SK-N-SH treated with all-trans-retinoic acid at 6 μM for 48 hours (cell line): ENCODE results near the gene C12orf75.
"Not testable (repeated sequence)": the region's sequence is repeated elsewhere in the genome, so short reads cannot be mapped to it uniquely, and the experiment has no call there.

ENCODE experiments used
- ARNTL ChIP-seq: fragments of 450-650 bp; formaldehyde crosslinking; IDR thresholded peaks from 2 replicates; pipeline ENCODE4 v1.5.0; 2020; ENCODE audit warnings: low read depth, mild to moderate bottlenecking, moderate library complexity, borderline replicate concordance
- CSDC2 ChIP-seq: fragments of 250-450 bp; sonication (Bioruptor Pico); IDR thresholded peaks from 2 replicates; pipeline ENCODE4 v1.5.0; 2020; ENCODE audit warnings: mild to moderate bottlenecking, moderate library complexity
- ISL1 ChIP-seq: fragments of 250-450 bp; sonication (Bioruptor Pico); IDR thresholded peaks from 2 replicates; pipeline ENCODE4 v2.1.2; 2022; ENCODE audit warnings: mild to moderate bottlenecking, moderate library complexity
- OSR1 ChIP-seq: fragments of 250-450 bp; sonication (Bioruptor Pico); IDR thresholded peaks from 2 replicates; pipeline ENCODE4 v1.8.0; 2022; ENCODE audit warnings: moderate library complexity, mild to moderate bottlenecking, inconsistent platforms
- TCF4 ChIP-seq: fragments of 250-450 bp; sonication (Bioruptor Pico); IDR thresholded peaks from 2 replicates; pipeline ENCODE4 v1.8.0; 2021; ENCODE audit warnings: mild to moderate bottlenecking, moderate library complexity, borderline replicate concordance
- TOX ChIP-seq: fragments of 250-450 bp; sonication (Bioruptor Pico); IDR thresholded peaks from 2 replicates; pipeline ENCODE4 v1.8.0; 2021; ENCODE audit warnings: mild to moderate bottlenecking, moderate library complexity, borderline replicate concordance
- ZFP30 ChIP-seq: fragments of 450-650 bp; formaldehyde crosslinking; IDR thresholded peaks from 2 replicates; pipeline ENCODE4 v1.5.0; 2022; ENCODE audit warnings: mild to moderate bottlenecking, moderate library complexity
- ZNF565 ChIP-seq: fragments of 450-650 bp; formaldehyde crosslinking; conservative IDR thresholded peaks from 2 replicates; pipeline ENCODE4 v1.5.0; 2020; ENCODE audit warnings: low read depth, mild to moderate bottlenecking, moderate library complexity
- ZNF70 ChIP-seq: fragments of 450-650 bp; formaldehyde crosslinking; IDR thresholded peaks from 2 replicates; pipeline ENCODE4 v1.5.0; 2020; ENCODE audit warnings: mild to moderate bottlenecking, moderate library complexity
- ZNF8 ChIP-seq: fragments of 450-650 bp; formaldehyde crosslinking; IDR thresholded peaks from 2 replicates; pipeline ENCODE4 v1.5.0; 2020; ENCODE audit warnings: mild to moderate bottlenecking, moderate library complexity
- TF ChIP-seq, protein P1 (sequence below): fragments of 250-450 bp; sonication (Bioruptor Pico); IDR thresholded peaks from 2 replicates; pipeline ENCODE4 v1.5.1; 2020; ENCODE audit warnings: low read depth, mild to moderate bottlenecking, moderate library complexity
- TF ChIP-seq, protein P2 (sequence below): fragments of 250-450 bp; sonication (Bioruptor Pico); IDR thresholded peaks from 2 replicates; pipeline ENCODE4 v1.5.0; 2020; ENCODE audit warnings: mild to moderate bottlenecking, moderate library complexity
- TF ChIP-seq, protein P3 (sequence below): fragments of 250-450 bp; sonication (Bioruptor Pico); IDR thresholded peaks from 2 replicates; pipeline ENCODE4 v1.8.0; 2020; ENCODE audit warnings: mild to moderate bottlenecking, moderate library complexity, borderline replicate concordance
- TF ChIP-seq, protein P4 (sequence below): fragments of 250-450 bp; sonication (Bioruptor Pico); IDR thresholded peaks from 2 replicates; pipeline ENCODE4 v1.8.0; 2021; ENCODE audit warnings: low read depth, mild to moderate bottlenecking, moderate library complexity, borderline replicate concordance

DNA sequence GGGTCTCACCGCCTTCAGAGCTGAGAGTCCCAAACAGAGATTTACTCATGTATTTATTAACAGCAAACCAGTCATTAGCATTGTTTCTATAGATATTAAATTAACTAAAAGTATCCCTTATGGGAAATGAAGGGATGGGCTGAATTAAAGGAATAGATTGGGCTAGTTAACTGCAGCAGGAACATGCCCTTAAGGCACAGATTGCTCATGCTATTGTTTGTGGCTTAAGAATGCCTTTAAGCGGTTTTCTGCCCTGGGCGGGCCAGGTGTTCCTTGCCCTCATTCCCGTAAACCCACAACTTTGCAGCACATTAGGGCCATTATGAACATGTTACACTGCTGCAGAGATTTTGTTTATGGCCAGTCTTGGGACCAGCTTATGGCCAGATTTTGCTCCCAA lies 21.7 kb upstream of the C12orf75 start:
- TF ChIP-seq TCF4; ZFP30 (CRISPR knock-in tag); ARNTL (CRISPR knock-in tag); ZNF565 (CRISPR knock-in tag); ISL1 (CRISPR knock-in tag); OSR1 (CRISPR knock-in tag); CSDC2 (CRISPR knock-in tag); ZNF70; ZNF8 (CRISPR knock-in tag); TOX: not testable (repeated sequence)
- TF ChIP-seq, protein P1, sequence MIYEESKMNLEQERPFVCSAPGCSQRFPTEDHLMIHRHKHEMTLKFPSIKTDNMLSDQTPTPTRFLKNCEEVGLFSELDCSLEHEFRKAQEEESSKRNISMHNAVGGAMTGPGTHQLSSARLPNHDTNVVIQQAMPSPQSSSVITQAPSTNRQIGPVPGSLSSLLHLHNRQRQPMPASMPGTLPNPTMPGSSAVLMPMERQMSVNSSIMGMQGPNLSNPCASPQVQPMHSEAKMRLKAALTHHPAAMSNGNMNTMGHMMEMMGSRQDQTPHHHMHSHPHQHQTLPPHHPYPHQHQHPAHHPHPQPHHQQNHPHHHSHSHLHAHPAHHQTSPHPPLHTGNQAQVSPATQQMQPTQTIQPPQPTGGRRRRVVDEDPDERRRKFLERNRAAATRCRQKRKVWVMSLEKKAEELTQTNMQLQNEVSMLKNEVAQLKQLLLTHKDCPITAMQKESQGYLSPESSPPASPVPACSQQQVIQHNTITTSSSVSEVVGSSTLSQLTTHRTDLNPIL (CRISPR knock-in tag) = not testable (repeated sequence)
- TF ChIP-seq, protein P2, sequence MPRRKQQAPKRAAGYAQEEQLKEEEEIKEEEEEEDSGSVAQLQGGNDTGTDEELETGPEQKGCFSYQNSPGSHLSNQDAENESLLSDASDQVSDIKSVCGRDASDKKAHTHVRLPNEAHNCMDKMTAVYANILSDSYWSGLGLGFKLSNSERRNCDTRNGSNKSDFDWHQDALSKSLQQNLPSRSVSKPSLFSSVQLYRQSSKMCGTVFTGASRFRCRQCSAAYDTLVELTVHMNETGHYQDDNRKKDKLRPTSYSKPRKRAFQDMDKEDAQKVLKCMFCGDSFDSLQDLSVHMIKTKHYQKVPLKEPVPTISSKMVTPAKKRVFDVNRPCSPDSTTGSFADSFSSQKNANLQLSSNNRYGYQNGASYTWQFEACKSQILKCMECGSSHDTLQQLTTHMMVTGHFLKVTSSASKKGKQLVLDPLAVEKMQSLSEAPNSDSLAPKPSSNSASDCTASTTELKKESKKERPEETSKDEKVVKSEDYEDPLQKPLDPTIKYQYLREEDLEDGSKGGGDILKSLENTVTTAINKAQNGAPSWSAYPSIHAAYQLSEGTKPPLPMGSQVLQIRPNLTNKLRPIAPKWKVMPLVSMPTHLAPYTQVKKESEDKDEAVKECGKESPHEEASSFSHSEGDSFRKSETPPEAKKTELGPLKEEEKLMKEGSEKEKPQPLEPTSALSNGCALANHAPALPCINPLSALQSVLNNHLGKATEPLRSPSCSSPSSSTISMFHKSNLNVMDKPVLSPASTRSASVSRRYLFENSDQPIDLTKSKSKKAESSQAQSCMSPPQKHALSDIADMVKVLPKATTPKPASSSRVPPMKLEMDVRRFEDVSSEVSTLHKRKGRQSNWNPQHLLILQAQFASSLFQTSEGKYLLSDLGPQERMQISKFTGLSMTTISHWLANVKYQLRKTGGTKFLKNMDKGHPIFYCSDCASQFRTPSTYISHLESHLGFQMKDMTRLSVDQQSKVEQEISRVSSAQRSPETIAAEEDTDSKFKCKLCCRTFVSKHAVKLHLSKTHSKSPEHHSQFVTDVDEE (CRISPR knock-in tag) = not testable (repeated sequence)
- TF ChIP-seq, protein P3, sequence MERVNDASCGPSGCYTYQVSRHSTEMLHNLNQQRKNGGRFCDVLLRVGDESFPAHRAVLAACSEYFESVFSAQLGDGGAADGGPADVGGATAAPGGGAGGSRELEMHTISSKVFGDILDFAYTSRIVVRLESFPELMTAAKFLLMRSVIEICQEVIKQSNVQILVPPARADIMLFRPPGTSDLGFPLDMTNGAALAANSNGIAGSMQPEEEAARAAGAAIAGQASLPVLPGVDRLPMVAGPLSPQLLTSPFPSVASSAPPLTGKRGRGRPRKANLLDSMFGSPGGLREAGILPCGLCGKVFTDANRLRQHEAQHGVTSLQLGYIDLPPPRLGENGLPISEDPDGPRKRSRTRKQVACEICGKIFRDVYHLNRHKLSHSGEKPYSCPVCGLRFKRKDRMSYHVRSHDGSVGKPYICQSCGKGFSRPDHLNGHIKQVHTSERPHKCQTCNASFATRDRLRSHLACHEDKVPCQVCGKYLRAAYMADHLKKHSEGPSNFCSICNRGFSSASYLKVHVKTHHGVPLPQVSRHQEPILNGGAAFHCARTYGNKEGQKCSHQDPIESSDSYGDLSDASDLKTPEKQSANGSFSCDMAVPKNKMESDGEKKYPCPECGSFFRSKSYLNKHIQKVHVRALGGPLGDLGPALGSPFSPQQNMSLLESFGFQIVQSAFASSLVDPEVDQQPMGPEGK (CRISPR knock-in tag) = not testable (repeated sequence)
- TF ChIP-seq, protein P4, sequence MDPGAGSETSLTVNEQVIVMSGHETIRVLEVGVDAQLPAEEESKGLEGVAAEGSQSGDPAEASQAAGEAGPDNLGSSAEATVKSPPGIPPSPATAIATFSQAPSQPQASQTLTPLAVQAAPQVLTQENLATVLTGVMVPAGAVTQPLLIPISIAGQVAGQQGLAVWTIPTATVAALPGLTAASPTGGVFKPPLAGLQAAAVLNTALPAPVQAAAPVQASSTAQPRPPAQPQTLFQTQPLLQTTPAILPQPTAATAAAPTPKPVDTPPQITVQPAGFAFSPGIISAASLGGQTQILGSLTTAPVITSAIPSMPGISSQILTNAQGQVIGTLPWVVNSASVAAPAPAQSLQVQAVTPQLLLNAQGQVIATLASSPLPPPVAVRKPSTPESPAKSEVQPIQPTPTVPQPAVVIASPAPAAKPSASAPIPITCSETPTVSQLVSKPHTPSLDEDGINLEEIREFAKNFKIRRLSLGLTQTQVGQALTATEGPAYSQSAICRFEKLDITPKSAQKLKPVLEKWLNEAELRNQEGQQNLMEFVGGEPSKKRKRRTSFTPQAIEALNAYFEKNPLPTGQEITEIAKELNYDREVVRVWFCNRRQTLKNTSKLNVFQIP = not testable (repeated sequence)
